K562 (cell line): Measurements from ENCODE around the gene PSMB2. TPM values are rescaled to one million over a fixed set of nuclear protein-coding genes. Genes with fewer than 3 reads are reported as not detected.

Experiments
- ATAC-seq: fragments of 200-7000 bp; cut with Tn5 transposase; 3 replicates; pipeline ENCODE4 v1.9.1; 2020; ENCODE audit warnings: moderate library complexity
- BruUV-seq: library from RNA; stranded (reverse); fragments of 400-500 nt; replicated peaks from 2 replicates; lab custom pipeline; 2021; lab: Mats Ljungman, UMichigan
- CTCF ChIA-PET: fragments of 300-600 bp; formaldehyde crosslinking; extraction: SDS; loops from one replicate; lab custom pipeline; 2021; ENCODE audit warnings: low intra/inter-chr PET ratio; lab: Yijun Ruan, JAX
- POLR2A ChIA-PET: fragments of 300-600, 350-650 bp; sonication (Branson Sonifier 250); formaldehyde crosslinking; extraction: SDS; loops from one replicate; lab custom pipeline; 2021; ENCODE audit warnings: antibody characterized with exemption, inconsistent platforms; lab: Yijun Ruan, JAX
- DNase-seq, 4 experiments: peaks; one replicate each; pipeline versions ENCODE4 v3.0.0 to v3.0.0-alpha.2; 2011 to 2018; ENCODE audit warnings: low spot score in 3 of 4, mixed read lengths in 3 of 4; ENCODE audit errors: extremely low read depth in 1 of 4
- FAIRE-seq: peaks from 2 replicates; lab custom pipeline; 2011; peaks lifted over from hg19 to GRCh38; lab: Jason Lieb, UNC
- H2AFZ ChIP-seq: 2 replicates; pipeline ENCODE4 v1.6.0; 2011; ENCODE audit warnings: low read depth, low read length, control low read depth, inconsistent platforms
- H3K27ac ChIP-seq: fragments of 200-600 bp; 3 replicates; pipeline ENCODE4 v1.8.0; 2011; ENCODE audit warnings: low read depth, mild to moderate bottlenecking, control low read depth, inconsistent platforms, low read length, moderate library complexity, mixed read lengths; ENCODE audit errors: extremely low read depth
- H3K27me3 ChIP-seq, 2 experiments: fragments of 300-600 bp in 1 of 2; 2 replicates in 1 of 2; 3 replicates in 1 of 2; pipeline versions ENCODE4 v1.6.0 to v1.8.0; 2011; ENCODE audit warnings: inconsistent platforms in 2 of 2, low read length in 2 of 2, mild to moderate bottlenecking in 1 of 2, mixed read lengths in 1 of 2, moderate library complexity in 1 of 2; ENCODE audit not compliant: control insufficient read depth in 2 of 2, insufficient read depth in 2 of 2
- H3K36me3 ChIP-seq: fragments of 300-600 bp; 3 replicates; pipeline ENCODE4 v1.8.0; 2011; ENCODE audit warnings: mild to moderate bottlenecking, low read length, inconsistent platforms; ENCODE audit not compliant: control insufficient read depth, insufficient read depth
- H3K4me1 ChIP-seq, 2 experiments: fragments of 200-600 bp in 1 of 2; replicated peaks in 1 of 2; 2 replicates in 1 of 2; 3 replicates in 1 of 2; pipeline versions ENCODE4 v1.5.1 to v1.8.0; 2011; ENCODE audit warnings: inconsistent platforms in 2 of 2, low read length in 2 of 2, mild to moderate bottlenecking in 1 of 2, mixed read lengths in 1 of 2, moderate library complexity in 1 of 2; ENCODE audit not compliant: control insufficient read depth in 2 of 2, insufficient read depth in 2 of 2
- H3K4me2 ChIP-seq: 2 replicates; pipeline ENCODE4 v1.6.1; 2011; ENCODE audit warnings: low read length, control low read depth, inconsistent platforms, mixed read lengths; ENCODE audit not compliant: insufficient read depth
- H3K4me3 ChIP-seq: fragments of 200-600 bp; sonication (generic), shearing (Covaris generic); 2 replicates; pipeline ENCODE4 v1.5.1; 2016; ENCODE audit warnings: control low read depth, inconsistent platforms
- H3K79me2 ChIP-seq: fragments of 200-600 bp; 3 replicates; pipeline ENCODE4 v1.8.0; 2011; ENCODE audit warnings: low read length, inconsistent platforms; ENCODE audit not compliant: control insufficient read depth, insufficient read depth
- H3K9ac ChIP-seq, 2 experiments: 2 replicates each; pipeline versions ENCODE4 v1.6.0 to v1.6.1; 2011; ENCODE audit warnings: low read depth in 2 of 2, low read length in 2 of 2, control low read depth in 1 of 2, inconsistent platforms in 1 of 2, mild to moderate bottlenecking in 1 of 2, mixed read lengths in 1 of 2; ENCODE audit not compliant: insufficient read depth in 1 of 2
- H3K9me1 ChIP-seq: one replicate; pipeline ENCODE4 v1.6.0; 2011; ENCODE audit warnings: inconsistent platforms, mild to moderate bottlenecking, low read length, moderate library complexity; ENCODE audit not compliant: control insufficient read depth, insufficient read depth
- H3K9me3 ChIP-seq: replicated peaks from 2 replicates; pipeline ENCODE4 v1.5.1; 2011; ENCODE audit warnings: low read depth, low read length, inconsistent platforms; ENCODE audit not compliant: control insufficient read depth, insufficient read depth
- H4K20me1 ChIP-seq: replicated peaks from 2 replicates; pipeline ENCODE4 v1.6.1; 2011; ENCODE audit warnings: low read length, inconsistent platforms, mixed read lengths; ENCODE audit not compliant: control insufficient read depth, insufficient read depth
- E2F5 ChIP-seq: sonication (generic); formaldehyde crosslinking; IDR thresholded peaks from 2 replicates; pipeline ENCODE4 v1.8.0; 2022; ENCODE audit warnings: mild to moderate bottlenecking, missing genetic modification reagents
- FIP1L1 ChIP-seq: fragments of 200-400 bp; formaldehyde crosslinking; IDR thresholded peaks from 2 replicates; pipeline ENCODE4 v1.6.1; 2018; ENCODE audit warnings: mild to moderate bottlenecking, low read depth, low read length; ENCODE audit not compliant: poor library complexity, severe bottlenecking
- IRF2 ChIP-seq: sonication (generic); formaldehyde crosslinking; IDR thresholded peaks from 2 replicates; pipeline ENCODE4 v1.8.1; 2022; ENCODE audit warnings: mild to moderate bottlenecking, missing genetic modification reagents
- MIER1 ChIP-seq: fragments of 450-650 bp; IDR thresholded peaks from 2 replicates; pipeline ENCODE4 v1.6.1; 2016; ENCODE audit warnings: antibody characterized with exemption, mild to moderate bottlenecking, low read depth
- NFXL1 ChIP-seq: fragments of 450-650 bp; formaldehyde crosslinking; IDR thresholded peaks from 2 replicates; pipeline ENCODE4 v1.4.0; 2021; ENCODE audit warnings: mild to moderate bottlenecking
- NR3C1 ChIP-seq: sonication (generic); formaldehyde crosslinking; IDR thresholded peaks from 2 replicates; pipeline ENCODE4 v1.8.1; 2022; ENCODE audit warnings: missing genetic modification reagents
- STAT5B ChIP-seq: fragments of 250-450 bp; sonication (Bioruptor Pico); IDR thresholded peaks from 2 replicates; pipeline ENCODE4 v1.8.0; 2021; ENCODE audit warnings: mild to moderate bottlenecking, inconsistent platforms
- WGBS: fragments of 100-300 bp; shearing (Covaris generic); methylation state at CpG from one replicate; pipeline ENCODE4 v1.1.6; 2016; ENCODE audit warnings: low coverage, mixed read lengths; ENCODE audit not compliant: insufficient coverage; ENCODE audit errors: missing lambda C conversion rate; 5-methylcytosine and 5-hydroxymethylcytosine counted together
- in situ Hi-C: fragments of 300-500 bp; cut with MboI; formaldehyde crosslinking; loops from 4 replicates; pipeline ENCODE4 v1.15.0; 2018; ENCODE audit warnings: inconsistent platforms, mixed read lengths
- intact Hi-C: fragments of 100-400 bp; cut with micrococcal nuclease; formaldehyde crosslinking; loops from 2 replicates; pipeline ENCODE4 v1.14.2; 2022
- polyA plus RNA-seq, 8 experiments: library from polyadenylated mRNA; depleted of rRNA in 4 of 8; stranded (reverse) in 5 of 8; unstranded in 3 of 8; fragments of >200 nt; fragmentation: Nextera tagmentation in 2 of 8; fragmentation: Illumina TruSeq in 1 of 8; extraction: Ambion mirVana in 2 of 8; extraction: Trizol in 1 of 8; gene quantifications; 2 replicates each; pipeline versions ENCODE4 v1.2.1 to v1.2.3, GENCODE V29; 2011 to 2014; ENCODE audit warnings: inconsistent platforms in 1 of 8, missing spikeins in 1 of 8
- total RNA-seq, 7 experiments: library from RNA; depleted of rRNA in 6 of 7; stranded (reverse); fragments of >200 nt in 6 of 7; fragmentation: Illumina TruSeq in 2 of 7; extraction: Trizol in 2 of 7; gene quantifications; 2 replicates each; pipeline versions ENCODE4 v1.2.1 to v1.2.3, GENCODE V29; 2011 to 2021; ENCODE audit warnings: low replicate concordance in 1 of 7
- TF ChIP-seq, protein P1 (sequence below): fragments of 250-450 bp; sonication (Bioruptor Pico); IDR thresholded peaks from 2 replicates; pipeline ENCODE4 v1.5.1; 2021; ENCODE audit warnings: mild to moderate bottlenecking

Gene PSMB2
- total and polyA plus RNA-seq, 9 of the 15 experiments (the other 6 are each of a cell fraction or from before 2014, with no cell fraction given), result 71.7 to 543 (median 165) TPM

GRCh38 chr1:35656148-35656862 lies 15.0 kb upstream of the PSMB2 start (continued):
- TF ChIP-seq NR3C1 (CRISPR knock-in tag), result no peak
- TF ChIP-seq, protein P1, sequence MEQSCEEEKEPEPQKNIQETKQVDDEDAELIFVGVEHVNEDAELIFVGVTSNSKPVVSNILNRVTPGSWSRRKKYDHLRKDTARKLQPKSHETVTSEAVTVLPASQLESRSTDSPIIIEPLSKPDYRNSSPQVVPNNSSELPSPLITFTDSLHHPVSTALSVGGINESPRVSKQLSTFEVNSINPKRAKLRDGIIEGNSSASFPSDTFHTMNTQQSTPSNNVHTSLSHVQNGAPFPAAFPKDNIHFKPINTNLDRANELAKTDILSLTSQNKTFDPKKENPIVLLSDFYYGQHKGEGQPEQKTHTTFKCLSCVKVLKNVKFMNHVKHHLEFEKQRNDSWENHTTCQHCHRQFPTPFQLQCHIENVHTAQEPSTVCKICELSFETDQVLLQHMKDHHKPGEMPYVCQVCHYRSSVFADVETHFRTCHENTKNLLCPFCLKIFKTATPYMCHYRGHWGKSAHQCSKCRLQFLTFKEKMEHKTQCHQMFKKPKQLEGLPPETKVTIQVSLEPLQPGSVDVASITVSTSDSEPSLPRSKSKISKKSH (CRISPR knock-in tag), result no peak
- TF ChIP-seq, all 486 proteins: peak for 0

GRCh38 chr1:35655196-35655595 lies 13.9 kb upstream of the PSMB2 start:
- 0% methylated on average over 1 of the region's 1 CpG for WGBS
- POLR2A ChIA-PET, result no interaction called here

More at GRCh38 chr1:35655196-35655595, 13.9 kb upstream of the PSMB2 start:
- H3K27ac ChIP-seq, result no peak overlapping the region
- peaks cover 22 to 26% of the 10 kb centered on the region in 2 experiments for H3K27me3 ChIP-seq
- CTCF ChIA-PET, result no interaction called here
- no peak overlapping the region for H3K4me3 ChIP-seq
- no peaks in the 10 kb centered on the region for H3K9me1 ChIP-seq
- no peaks in the 10 kb centered on the region for H3K9me3 ChIP-seq
- no peak overlapping the region for H2AFZ ChIP-seq
- H3K4me2 ChIP-seq, result no peak overlapping the region
- intact Hi-C loops, result no loop called here
- in situ Hi-C loops, result no loop called here
- H3K36me3 ChIP-seq, result no peaks in the 10 kb centered on the region
- no peaks in the 10 kb centered on the region for H4K20me1 ChIP-seq
- no TSS peak for BruUV-seq
- no peak for DNase-seq
- no peaks in the 10 kb centered on the region for H3K79me2 ChIP-seq
- no peak for FAIRE-seq
- H3K4me1 ChIP-seq, result no peaks in the 10 kb centered on the region
- H3K9ac ChIP-seq, result no peak overlapping the region
- ATAC-seq, result no peak
- TF ChIP-seq STAT5B (CRISPR knock-in tag) (no peak), MIER1 (no peak), NFXL1 (CRISPR knock-in tag) (no peak), FIP1L1 (no peak), IRF2 (CRISPR knock-in tag) (no peak), E2F5 (CRISPR knock-in tag) (no peak)
- TF ChIP-seq, all 486 proteins: peak for 0
